Loucy (cell line): Measurements from ENCODE around the gene FTL.

Experiments used
- EZH2phosphoT487 ChIP-seq: fragments of 200-600 bp; IDR thresholded peaks from 2 replicates; pipeline ENCODE4 v1.6.1; 2018; ENCODE audit warnings: antibody characterized with exemption, mild to moderate bottlenecking, moderate library complexity, borderline replicate concordance
- TF ChIP-seq, protein P1 (sequence below): fragments of 200-600 bp; sonication (generic); conservative IDR thresholded peaks from 2 replicates; pipeline ENCODE4 v1.5.1; 2014; ENCODE audit warnings: mild to moderate bottlenecking, antibody characterized with exemption, low read length

GRCh38 chr19:48970139-48970766 is 5.1 kb downstream of the FTL start:
- TF ChIP-seq, protein P1, sequence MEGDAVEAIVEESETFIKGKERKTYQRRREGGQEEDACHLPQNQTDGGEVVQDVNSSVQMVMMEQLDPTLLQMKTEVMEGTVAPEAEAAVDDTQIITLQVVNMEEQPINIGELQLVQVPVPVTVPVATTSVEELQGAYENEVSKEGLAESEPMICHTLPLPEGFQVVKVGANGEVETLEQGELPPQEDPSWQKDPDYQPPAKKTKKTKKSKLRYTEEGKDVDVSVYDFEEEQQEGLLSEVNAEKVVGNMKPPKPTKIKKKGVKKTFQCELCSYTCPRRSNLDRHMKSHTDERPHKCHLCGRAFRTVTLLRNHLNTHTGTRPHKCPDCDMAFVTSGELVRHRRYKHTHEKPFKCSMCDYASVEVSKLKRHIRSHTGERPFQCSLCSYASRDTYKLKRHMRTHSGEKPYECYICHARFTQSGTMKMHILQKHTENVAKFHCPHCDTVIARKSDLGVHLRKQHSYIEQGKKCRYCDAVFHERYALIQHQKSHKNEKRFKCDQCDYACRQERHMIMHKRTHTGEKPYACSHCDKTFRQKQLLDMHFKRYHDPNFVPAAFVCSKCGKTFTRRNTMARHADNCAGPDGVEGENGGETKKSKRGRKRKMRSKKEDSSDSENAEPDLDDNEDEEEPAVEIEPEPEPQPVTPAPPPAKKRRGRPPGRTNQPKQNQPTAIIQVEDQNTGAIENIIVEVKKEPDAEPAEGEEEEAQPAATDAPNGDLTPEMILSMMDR = no peak
- TF ChIP-seq EZH2phosphoT487 = no peak
